WTC11 (cell line): ENCODE measurements around the gene KCNQ2. TPM values are rescaled to one million over a fixed set of nuclear protein-coding genes. Genes with fewer than 3 reads are reported as not detected.
A peak's percentile ranks its signal among the peaks of the same experiment; 100 is the strongest.

Experiments used
- ATAC-seq: fragments of 200-7000 bp; cut with Tn5 transposase; 2 replicates; pipeline ENCODE4 v1.10.0; 2021; ENCODE audit warnings: mild to moderate bottlenecking, moderate library complexity
- CTCF ChIA-PET: fragments of 300-600 bp; sonication (Branson Sonifier 250); formaldehyde crosslinking; loops from one replicate; lab custom pipeline; 2021; ENCODE audit warnings: antibody characterized with exemption; lab: Charles Lee
- POLR2A ChIA-PET: fragments of 350-600 bp; sonication (Branson Sonifier 250); formaldehyde crosslinking; loops from one replicate; lab custom pipeline; 2021; ENCODE audit warnings: antibody characterized with exemption; lab: Charles Lee
- DNase-seq: peaks from one replicate; pipeline ENCODE4 v3.0.0; 2021; ENCODE audit warnings: low spot score
- H3K27ac Mint-ChIP-seq: 2 replicates; pipeline ENCODE4 v1.8.0; 2021; ENCODE audit warnings: mixed read lengths
- H3K27me3 Mint-ChIP-seq: 2 replicates; pipeline ENCODE4 v1.8.0; 2021; ENCODE audit warnings: low read depth, mild to moderate bottlenecking, moderate library complexity, mixed read lengths
- H3K36me3 Mint-ChIP-seq: 2 replicates; pipeline ENCODE4 v1.8.0; 2021; ENCODE audit warnings: mixed read lengths
- H3K4me1 Mint-ChIP-seq: 2 replicates; pipeline ENCODE4 v1.8.0; 2022; ENCODE audit warnings: mixed read lengths
- H3K4me3 Mint-ChIP-seq: 2 replicates; pipeline ENCODE4 v1.8.0; 2021; ENCODE audit warnings: mild to moderate bottlenecking, moderate library complexity, mixed read lengths
- H3K9me3 Mint-ChIP-seq: 2 replicates; pipeline ENCODE4 v1.8.0; 2021; ENCODE audit warnings: mixed read lengths
- AR ChIP-seq: fragments of 250-450 bp; sonication (Bioruptor Pico); IDR thresholded peaks from 2 replicates; pipeline ENCODE4 v1.9.0; 2021; ENCODE audit warnings: mild to moderate bottlenecking
- CBFB ChIP-seq: sonication (generic); formaldehyde crosslinking; IDR thresholded peaks from 2 replicates; pipeline ENCODE4 v1.8.1; 2022; ENCODE audit warnings: mild to moderate bottlenecking, low read depth, missing genetic modification reagents
- E2F1 ChIP-seq: sonication (generic); formaldehyde crosslinking; IDR thresholded peaks from 2 replicates; pipeline ENCODE4 v1.8.0; 2022; ENCODE audit warnings: mild to moderate bottlenecking, missing genetic modification reagents
- ELF4 ChIP-seq: sonication (generic); formaldehyde crosslinking; IDR thresholded peaks from 2 replicates; pipeline ENCODE4 v1.8.1; 2022; ENCODE audit warnings: low read depth, mild to moderate bottlenecking, moderate library complexity, missing genetic modification reagents
- EMX1 ChIP-seq: fragments of 250-450 bp; sonication (Bioruptor Pico); IDR thresholded peaks from 2 replicates; pipeline ENCODE4 v1.8.0; 2021; ENCODE audit warnings: mild to moderate bottlenecking
- ETV6 ChIP-seq: sonication (generic); formaldehyde crosslinking; IDR thresholded peaks from 2 replicates; pipeline ENCODE4 v1.8.1; 2022; ENCODE audit warnings: mild to moderate bottlenecking, missing genetic modification reagents
- HMGXB4 ChIP-seq: sonication (generic); formaldehyde crosslinking; IDR thresholded peaks from 2 replicates; pipeline ENCODE4 v1.8.1; 2023; ENCODE audit warnings: mild to moderate bottlenecking, moderate library complexity, missing genetic modification reagents
- KAT7 ChIP-seq: sonication (generic); formaldehyde crosslinking; IDR thresholded peaks from 2 replicates; pipeline ENCODE4 v1.8.1; 2023; ENCODE audit warnings: missing genetic modification reagents, mild to moderate bottlenecking, borderline replicate concordance
- NR2C2 ChIP-seq: sonication (generic); formaldehyde crosslinking; IDR thresholded peaks from 2 replicates; pipeline ENCODE4 v1.8.0; 2022; ENCODE audit warnings: mild to moderate bottlenecking, missing genetic modification reagents
- PRRX2 ChIP-seq: fragments of 250-450 bp; sonication (Bioruptor Pico); IDR thresholded peaks from 2 replicates; pipeline ENCODE4 v1.8.0; 2021; ENCODE audit warnings: mild to moderate bottlenecking
- SOX15 ChIP-seq: fragments of 250-450 bp; sonication (Bioruptor Pico); IDR thresholded peaks from 2 replicates; pipeline ENCODE4 v1.9.0; 2021; ENCODE audit warnings: mild to moderate bottlenecking
- STAT6 ChIP-seq: sonication (generic); formaldehyde crosslinking; conservative IDR thresholded peaks from 2 replicates; pipeline ENCODE4 v1.8.1; 2023; ENCODE audit warnings: mild to moderate bottlenecking, low read depth, missing genetic modification reagents, moderate library complexity
- TP53 ChIP-seq: sonication (generic); formaldehyde crosslinking; IDR thresholded peaks from 2 replicates; pipeline ENCODE4 v1.8.1; 2023; ENCODE audit warnings: mild to moderate bottlenecking, missing genetic modification reagents
- USF2 ChIP-seq: sonication (generic); formaldehyde crosslinking; IDR thresholded peaks from 2 replicates; pipeline ENCODE4 v1.8.1; 2023; ENCODE audit warnings: mild to moderate bottlenecking, missing genetic modification reagents, moderate library complexity
- ZNF121 ChIP-seq: sonication (generic); formaldehyde crosslinking; IDR thresholded peaks from 2 replicates; pipeline ENCODE4 v1.8.0; 2023; ENCODE audit warnings: missing genetic modification reagents
- ZNF425 ChIP-seq: fragments of 250-450 bp; sonication (Bioruptor Pico); conservative IDR thresholded peaks from 2 replicates; pipeline ENCODE4 v1.9.0; 2021; ENCODE audit warnings: mild to moderate bottlenecking
- ZSCAN18 ChIP-seq: fragments of 250-450 bp; sonication (Bioruptor Pico); IDR thresholded peaks from 2 replicates; pipeline ENCODE4 v2.1.2; 2022; ENCODE audit warnings: mild to moderate bottlenecking, moderate library complexity
- total RNA-seq: library from RNA; stranded (reverse); gene quantifications from 3 replicates; pipeline ENCODE4 v1.2.3, GENCODE V29; 2021

KCNQ2 gene
- total RNA-seq, 1 experiment from 2014 or later = 99.8 TPM

- Mint-ChIP-seq H3K27ac (no peak overlapping the region), H3K4me3 (no peak overlapping the region), H3K9me3 (no peaks in the 10 kb centered on the region), H3K27me3 (no peaks in the 10 kb centered on the region), H3K36me3 (peaks cover 3% of the 10 kb centered on the region; the same call in 1 of the 2 replicates), H3K4me1 (peaks cover 37% of the 10 kb centered on the region)
- ChIA-PET POLR2A (interaction anchor here (0.7 kb wide), 1 partner anchor 12 kb away, joined by 3 read pairs; no protein-coding TSS in a partner anchor), CTCF (interaction anchor here (0.6 to 2.1 kb wide), 5 partner anchors 8 to 71 kb away, joined by 3 to 9 read pairs (median 3); no protein-coding TSS in a partner anchor)
- no peak for DNase-seq
- ATAC-seq = peak; percentile 25
- TF ChIP-seq CBFB (CRISPR knock-in tag) (no peak), SOX15 (CRISPR knock-in tag) (no peak), ZNF121 (CRISPR knock-in tag) (no peak), USF2 (no peak), E2F1 (CRISPR knock-in tag) (no peak), NR2C2 (CRISPR knock-in tag) (no peak), ELF4 (CRISPR knock-in tag) (no peak), STAT6 (no peak), TP53 (no peak), AR (CRISPR knock-in tag) (no peak), HMGXB4 (CRISPR knock-in tag) (no peak), ETV6 (CRISPR knock-in tag) (no peak), ZNF425 (CRISPR knock-in tag) (no peak), EMX1 (CRISPR knock-in tag) (no peak), KAT7 (CRISPR knock-in tag) (no peak), PRRX2 (CRISPR knock-in tag) (no peak), ZSCAN18 (CRISPR knock-in tag) (no peak)
Observed at GRCh38 chr20:63452821-63453523, 19.5 kb downstream of the KCNQ2 start.
